RWPE1 (cell line): Measurements from ENCODE around the gene FES.
"Not testable (repeated sequence)": the region's sequence is repeated elsewhere in the genome, so short reads cannot be mapped to it uniquely, and the experiment has no call there.

Experiments used
- CTCF ChIA-PET: fragments of 350-600 bp; sonication (Branson Sonifier 250); formaldehyde crosslinking; extraction: SDS; loops from one replicate; lab custom pipeline; 2021; lab: Yijun Ruan, JAX
- POLR2A ChIA-PET: fragments of 400-600 bp; formaldehyde crosslinking; extraction: SDS; loops from one replicate; lab custom pipeline; 2020; ENCODE audit warnings: antibody characterized with exemption; ENCODE audit not compliant: low non-redundant PET; lab: Yijun Ruan, JAX
- DNase-seq: peaks from one replicate; pipeline ENCODE4 v3.0.0; 2012; ENCODE audit warnings: low spot score
- H3K27ac ChIP-seq: fragments of 450-650 bp; 2 replicates; pipeline ENCODE4 v1.5.1; 2017
- TF ChIP-seq, protein P1 (sequence below): fragments of 450-650 bp; conservative IDR thresholded peaks from 2 replicates; pipeline ENCODE4 v1.5.1; 2017; ENCODE audit warnings: low read depth, mild to moderate bottlenecking

The FES gene

DNA sequence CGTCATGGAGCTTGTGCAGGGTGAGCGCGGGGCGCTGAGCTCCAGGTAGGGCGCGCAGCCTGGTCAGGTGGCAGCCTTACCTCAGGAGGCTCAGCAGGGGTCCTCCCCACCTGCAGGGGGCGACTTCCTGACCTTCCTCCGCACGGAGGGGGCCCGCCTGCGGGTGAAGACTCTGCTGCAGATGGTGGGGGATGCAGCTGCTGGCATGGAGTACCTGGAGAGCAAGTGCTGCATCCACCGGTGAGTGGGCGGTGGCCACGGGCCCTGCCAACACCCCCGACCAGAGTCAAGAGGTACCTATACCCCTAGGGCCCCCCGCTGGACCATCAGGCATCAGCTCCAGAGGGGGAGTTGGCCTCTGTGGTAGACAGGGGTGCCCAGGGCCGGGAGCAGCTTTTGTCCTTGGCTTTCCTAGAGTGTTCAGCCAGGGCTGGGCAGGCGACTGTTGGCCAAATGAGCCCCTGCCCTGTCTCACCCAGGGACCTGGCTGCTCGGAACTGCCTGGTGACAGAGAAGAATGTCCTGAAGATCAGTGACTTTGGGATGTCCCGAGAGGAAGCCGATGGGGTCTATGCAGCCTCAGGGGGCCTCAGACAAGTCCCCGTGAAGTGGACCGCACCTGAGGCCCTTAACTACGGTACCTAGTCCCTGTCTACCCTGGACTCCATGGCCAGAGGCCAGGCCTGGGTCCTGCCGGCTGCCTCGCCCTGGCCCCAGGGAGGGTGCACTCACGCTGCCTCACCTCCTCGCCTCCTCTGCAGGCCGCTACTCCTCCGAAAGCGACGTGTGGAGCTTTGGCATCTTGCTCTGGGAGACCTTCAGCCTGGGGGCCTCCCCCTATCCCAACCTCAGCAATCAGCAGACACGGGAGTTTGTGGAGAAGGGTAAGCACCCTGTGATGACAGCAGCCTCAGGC is 9.1 kb downstream of the FES start:
- ChIA-PET POLR2A (no interaction called here), CTCF (interaction anchor here (0.5 to 0.7 kb wide), 4 partner anchors 12 to 574 kb away, joined by 3 read pairs; no protein-coding TSS in a partner anchor)
- no peak for DNase-seq
- TF ChIP-seq, protein P1, sequence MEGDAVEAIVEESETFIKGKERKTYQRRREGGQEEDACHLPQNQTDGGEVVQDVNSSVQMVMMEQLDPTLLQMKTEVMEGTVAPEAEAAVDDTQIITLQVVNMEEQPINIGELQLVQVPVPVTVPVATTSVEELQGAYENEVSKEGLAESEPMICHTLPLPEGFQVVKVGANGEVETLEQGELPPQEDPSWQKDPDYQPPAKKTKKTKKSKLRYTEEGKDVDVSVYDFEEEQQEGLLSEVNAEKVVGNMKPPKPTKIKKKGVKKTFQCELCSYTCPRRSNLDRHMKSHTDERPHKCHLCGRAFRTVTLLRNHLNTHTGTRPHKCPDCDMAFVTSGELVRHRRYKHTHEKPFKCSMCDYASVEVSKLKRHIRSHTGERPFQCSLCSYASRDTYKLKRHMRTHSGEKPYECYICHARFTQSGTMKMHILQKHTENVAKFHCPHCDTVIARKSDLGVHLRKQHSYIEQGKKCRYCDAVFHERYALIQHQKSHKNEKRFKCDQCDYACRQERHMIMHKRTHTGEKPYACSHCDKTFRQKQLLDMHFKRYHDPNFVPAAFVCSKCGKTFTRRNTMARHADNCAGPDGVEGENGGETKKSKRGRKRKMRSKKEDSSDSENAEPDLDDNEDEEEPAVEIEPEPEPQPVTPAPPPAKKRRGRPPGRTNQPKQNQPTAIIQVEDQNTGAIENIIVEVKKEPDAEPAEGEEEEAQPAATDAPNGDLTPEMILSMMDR: no peak
- H3K27ac ChIP-seq: no peak overlapping the region

- TF ChIP-seq, protein P1: no peak
- ChIA-PET POLR2A (interaction anchor here (0.6 kb wide), 1 partner anchor 136 kb away, joined by 4 read pairs; no protein-coding TSS in a partner anchor), CTCF (interaction anchor here (1.0 to 1.4 kb wide), 4 partner anchors 9 to 37 kb away, joined by 4 to 5 read pairs (median 4); partner anchors contain the start of gene HDDC3)
- H3K27ac ChIP-seq: no peak overlapping the region
- no peak for DNase-seq
These were observed 11.3 kb downstream of the FES start for GRCh38 chr15:90895571-90896117.

GRCh38 chr15:90897131-90897655 is 12.9 kb downstream of the FES start:
- CTCF ChIA-PET: interaction anchor here (0.6 to 1.7 kb wide), 3 partner anchors 11 to 591 kb away, joined by 3 to 5 read pairs (median 4); no protein-coding TSS in a partner anchor
- DNase-seq, POLR2A ChIA-PET, H3K27ac ChIP-seq: not testable (repeated sequence)

DNA sequence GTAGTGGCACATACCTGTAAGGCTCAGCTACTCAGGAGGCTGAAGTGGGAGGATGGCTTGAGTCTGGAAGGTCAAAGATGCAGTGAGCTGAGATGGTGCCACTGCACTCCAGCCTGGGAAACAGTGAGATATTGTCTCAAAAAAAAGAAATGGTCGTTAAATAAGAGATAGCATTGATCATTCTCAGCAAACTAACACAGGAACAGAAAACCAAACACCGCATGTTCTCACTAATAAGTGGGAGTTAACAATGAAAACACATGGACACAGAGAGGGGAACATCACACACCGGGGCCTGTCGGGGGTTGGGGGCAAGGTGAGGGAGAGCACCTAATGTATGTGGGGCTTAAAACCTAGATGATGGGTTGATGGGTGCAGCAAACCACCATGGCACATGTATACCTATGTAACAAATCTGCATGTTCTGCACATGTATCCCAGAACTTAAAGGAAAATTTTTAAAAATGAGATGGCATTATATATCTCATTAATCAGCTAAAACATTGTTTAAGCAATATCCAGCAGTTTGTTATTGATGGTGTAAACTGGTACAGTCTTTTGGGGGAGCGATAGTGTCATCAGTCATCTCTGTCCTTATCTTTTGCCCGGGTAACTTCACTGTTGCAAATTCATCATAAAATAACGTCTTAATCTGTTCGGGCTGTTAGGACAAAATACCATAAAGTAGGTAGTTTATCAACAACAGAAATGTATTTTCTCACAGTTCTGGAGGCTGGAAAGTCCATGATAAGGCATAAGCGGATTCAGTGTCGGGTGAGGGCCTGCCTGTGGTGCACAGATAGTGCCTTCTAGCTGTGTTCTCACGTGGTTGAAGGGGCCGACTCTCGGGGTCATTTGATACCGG is 17.1 kb downstream of the FES start:
- no peak for DNase-seq
- TF ChIP-seq, protein P1: no peak
- H3K27ac ChIP-seq: peak overlapping the region; percentile 84
- CTCF ChIA-PET: interaction anchor here (0.7 to 2.8 kb wide), 4 partner anchors 12 to 357 kb away, joined by 3 to 10 read pairs (median 5); no protein-coding TSS in a partner anchor
- POLR2A ChIA-PET: no interaction called here

DNA sequence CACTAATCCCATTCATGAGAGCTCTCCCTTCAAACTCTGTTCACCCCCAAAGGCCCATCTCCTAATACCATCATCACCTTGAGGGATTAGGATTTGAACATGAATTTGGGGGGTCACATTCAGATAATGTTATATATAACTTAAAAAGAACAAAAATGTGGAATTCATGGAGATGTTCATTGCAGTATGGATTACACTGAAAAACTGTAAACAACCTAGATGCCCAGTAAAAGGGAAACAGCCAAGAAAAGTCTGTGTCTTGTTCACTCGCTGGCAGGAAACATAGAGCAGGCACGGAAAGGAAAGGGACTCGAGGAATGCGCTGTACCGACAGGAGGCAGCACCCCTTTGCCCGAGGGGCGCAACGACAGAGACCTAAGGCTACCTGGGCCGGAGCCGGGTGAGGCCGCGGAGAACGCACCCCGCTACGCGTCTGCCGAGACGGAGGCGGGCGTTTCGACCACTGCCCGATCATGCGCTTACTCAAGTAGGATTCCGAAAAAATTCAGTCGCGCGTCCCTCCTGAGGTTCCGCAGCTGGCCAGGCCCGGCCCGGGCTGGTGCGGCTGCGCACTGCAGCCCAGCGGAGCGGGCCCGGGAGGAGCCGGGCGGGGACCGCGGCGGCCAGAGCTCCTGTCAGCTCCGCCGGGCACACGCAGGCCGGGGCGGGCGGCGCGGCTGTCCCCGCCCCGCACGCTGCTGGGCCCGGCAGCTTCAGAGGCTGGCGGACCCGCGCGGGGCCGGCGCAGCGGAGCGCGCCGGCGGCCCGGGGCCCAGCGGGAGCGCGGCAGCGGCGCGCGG is 17.9 kb downstream of the FES start:
- ChIA-PET POLR2A (no interaction called here), CTCF (interaction anchor here (0.7 to 2.8 kb wide), 8 partner anchors 13 to 651 kb away, joined by 3 to 10 read pairs (median 4); partner anchors contain the start of gene UNC45A)
- peak overlapping the region; percentile 84 for H3K27ac ChIP-seq
- TF ChIP-seq, protein P1: peak; percentile 92
- DNase-seq: peak; percentile 94
